GM23338 (cell line): ENCODE results near the gene ADPRH. TPM values are rescaled to one million over a fixed set of nuclear protein-coding genes. Genes with fewer than 3 reads are reported as not detected.

Source experiments
- ATAC-seq: fragments of 200-7000 bp; cut with Tn5 transposase; 3 replicates; pipeline ENCODE4 v1.9.1; 2020
- DNase-seq: peaks from one replicate; pipeline ENCODE4 v3.0.0-alpha.2; 2015; ENCODE audit warnings: low spot score
- H2AFZ ChIP-seq: fragments of 200-600 bp; sonication (generic); 2 replicates; pipeline ENCODE4 v1.8.0; 2016; ENCODE audit warnings: antibody characterized with exemption, mild to moderate bottlenecking, moderate library complexity
- H3F3A ChIP-seq: fragments of 200-600 bp; sonication (generic); replicated peaks from 2 replicates; pipeline ENCODE4 v1.8.0; 2017; ENCODE audit warnings: antibody characterized with exemption, mixed run types, low read depth
- H3K27ac ChIP-seq: fragments of 200-600 bp; sonication (generic); 2 replicates; pipeline ENCODE4 v1.6.1; 2016; ENCODE audit warnings: low read depth
- H3K27me3 ChIP-seq: fragments of 200-600 bp; sonication (generic); 2 replicates; pipeline ENCODE4 v1.8.0; 2016; ENCODE audit warnings: mild to moderate bottlenecking, mixed run types, moderate library complexity; ENCODE audit not compliant: insufficient read depth
- H3K36me3 ChIP-seq: fragments of 200-600 bp; sonication (generic); 2 replicates; pipeline ENCODE4 v1.8.0; 2016; ENCODE audit warnings: mild to moderate bottlenecking; ENCODE audit not compliant: insufficient read depth
- H3K4me1 ChIP-seq: fragments of 200-600 bp; sonication (generic); 2 replicates; pipeline ENCODE4 v1.8.0; 2016; ENCODE audit warnings: mild to moderate bottlenecking, moderate library complexity; ENCODE audit not compliant: insufficient read depth
- H3K4me2 ChIP-seq: fragments of 200-600 bp; sonication (generic); 2 replicates; pipeline ENCODE4 v1.7.1; 2017; ENCODE audit warnings: mixed run types
- H3K4me3 ChIP-seq: fragments of 200-600 bp; sonication (generic); 2 replicates; pipeline ENCODE4 v1.6.1; 2016; ENCODE audit warnings: mixed run types
- H3K79me2 ChIP-seq: fragments of 200-600 bp; sonication (generic); replicated peaks from 2 replicates; pipeline ENCODE4 v1.8.0; 2017; ENCODE audit warnings: mild to moderate bottlenecking; ENCODE audit not compliant: insufficient read depth
- H3K9me2 ChIP-seq: fragments of 200-600 bp; sonication (generic); 2 replicates; pipeline ENCODE4 v1.8.0; 2017; ENCODE audit not compliant: insufficient read depth
- H4K20me1 ChIP-seq: fragments of 200-600 bp; sonication (generic); replicated peaks from 2 replicates; pipeline ENCODE4 v1.8.0; 2017; ENCODE audit warnings: mild to moderate bottlenecking; ENCODE audit not compliant: insufficient read depth
- H3K27ac Mint-ChIP-seq: 2 replicates; pipeline ENCODE4 v1.8.0; 2020; ENCODE audit warnings: inconsistent platforms, mild to moderate bottlenecking, moderate library complexity, mixed read lengths
- H3K27me3 Mint-ChIP-seq: 3 replicates; pipeline ENCODE4 v1.8.0; 2022; ENCODE audit warnings: low read depth, mild to moderate bottlenecking, moderate library complexity, mixed read lengths, inconsistent platforms; ENCODE audit not compliant: insufficient read depth, poor library complexity
- H3K36me3 Mint-ChIP-seq: 3 replicates; pipeline ENCODE4 v1.8.0; 2021; ENCODE audit warnings: low read depth, mild to moderate bottlenecking, inconsistent platforms, moderate library complexity, mixed read lengths
- H3K4me1 Mint-ChIP-seq: 3 replicates; pipeline ENCODE4 v1.8.0; 2020; ENCODE audit warnings: mild to moderate bottlenecking, inconsistent platforms, mixed read lengths
- H3K4me3 Mint-ChIP-seq: 3 replicates; pipeline ENCODE4 v1.8.0; 2021; ENCODE audit warnings: moderate library complexity, mild to moderate bottlenecking, inconsistent platforms, mixed read lengths
- H3K9me3 Mint-ChIP-seq: 3 replicates; pipeline ENCODE4 v1.8.0; 2020; ENCODE audit warnings: moderate library complexity, mild to moderate bottlenecking, inconsistent platforms, mixed read lengths
- JUNB ChIP-seq: IDR thresholded peaks from one replicate; pipeline ENCODE4 v1.6.1; 2016; ENCODE audit warnings: antibody characterized with exemption; ENCODE audit not compliant: unreplicated experiment
- NANOG ChIP-seq: IDR thresholded peaks from 2 replicates; pipeline ENCODE4 v1.6.1; 2016; ENCODE audit warnings: antibody characterized with exemption, borderline replicate concordance
- REST ChIP-seq: IDR thresholded peaks from one replicate; pipeline ENCODE4 v1.6.1; 2018; ENCODE audit warnings: antibody characterized with exemption; ENCODE audit not compliant: unreplicated experiment
- ZNF331 ChIP-seq: fragments of 250-450 bp; sonication (Bioruptor Pico); IDR thresholded peaks from 2 replicates; pipeline ENCODE4 v1.5.0; 2020; ENCODE audit warnings: low read depth, mild to moderate bottlenecking, moderate library complexity
- ZNF462 ChIP-seq: fragments of 250-450 bp; sonication (Bioruptor Pico); IDR thresholded peaks from 2 replicates; pipeline ENCODE4 v1.5.0; 2020; ENCODE audit warnings: mild to moderate bottlenecking, moderate library complexity
- polyA plus RNA-seq: library from polyadenylated mRNA; unstranded; fragments of >200 nt; fragmentation: Nextera tagmentation; extraction: Ambion mirVana; gene quantifications from 2 replicates; pipeline ENCODE4 v1.2.1, GENCODE V29; 2016
- total RNA-seq: library from RNA; depleted of rRNA; stranded (reverse); fragments of >200 nt; shearing (Covaris generic); gene quantifications from 2 replicates; pipeline ENCODE4 v1.2.3, GENCODE V29; 2014

The ADPRH gene
- total and polyA plus RNA-seq, 2 experiments from 2014 or later: 1.2 to 3.4 TPM

- H3K4me1 Mint-ChIP-seq: no peaks in the 10 kb centered on the region
- Histone ChIP-seq H3K27me3 (no peaks in the 10 kb centered on the region), H3K9me2 (no peaks in the 10 kb centered on the region), H3F3A (no peaks in the 10 kb centered on the region), H3K4me3 (no peak overlapping the region), H3K4me1 (no peaks in the 10 kb centered on the region), H3K36me3 (no peaks in the 10 kb centered on the region), H3K27ac (no peak overlapping the region), H3K4me2 (no peak overlapping the region), H2AFZ (no peak overlapping the region), H3K79me2 (no peaks in the 10 kb centered on the region), H4K20me1 (no peaks in the 10 kb centered on the region)
- TF ChIP-seq JUNB: no peak
- no peak for TF ChIP-seq ZNF331 (CRISPR knock-in tag)
- no peak for TF ChIP-seq ZNF462 (CRISPR knock-in tag)
- no peak for TF ChIP-seq NANOG
- TF ChIP-seq REST: no peak
- H3K36me3 Mint-ChIP-seq: no peaks in the 10 kb centered on the region
- H3K27ac Mint-ChIP-seq: no peak overlapping the region
- H3K4me3 Mint-ChIP-seq: no peak overlapping the region
- DNase-seq: no peak
- ATAC-seq: no peak
- H3K27me3 Mint-ChIP-seq: peaks cover 2% of the 10 kb centered on the region
- H3K9me3 Mint-ChIP-seq: no peaks in the 10 kb centered on the region
These were observed 40.5 kb upstream of the ADPRH start for GRCh38 chr3:119538772-119539171.
